ENCODE measurements around the gene NXPH4.

The NXPH4 gene

DNA sequence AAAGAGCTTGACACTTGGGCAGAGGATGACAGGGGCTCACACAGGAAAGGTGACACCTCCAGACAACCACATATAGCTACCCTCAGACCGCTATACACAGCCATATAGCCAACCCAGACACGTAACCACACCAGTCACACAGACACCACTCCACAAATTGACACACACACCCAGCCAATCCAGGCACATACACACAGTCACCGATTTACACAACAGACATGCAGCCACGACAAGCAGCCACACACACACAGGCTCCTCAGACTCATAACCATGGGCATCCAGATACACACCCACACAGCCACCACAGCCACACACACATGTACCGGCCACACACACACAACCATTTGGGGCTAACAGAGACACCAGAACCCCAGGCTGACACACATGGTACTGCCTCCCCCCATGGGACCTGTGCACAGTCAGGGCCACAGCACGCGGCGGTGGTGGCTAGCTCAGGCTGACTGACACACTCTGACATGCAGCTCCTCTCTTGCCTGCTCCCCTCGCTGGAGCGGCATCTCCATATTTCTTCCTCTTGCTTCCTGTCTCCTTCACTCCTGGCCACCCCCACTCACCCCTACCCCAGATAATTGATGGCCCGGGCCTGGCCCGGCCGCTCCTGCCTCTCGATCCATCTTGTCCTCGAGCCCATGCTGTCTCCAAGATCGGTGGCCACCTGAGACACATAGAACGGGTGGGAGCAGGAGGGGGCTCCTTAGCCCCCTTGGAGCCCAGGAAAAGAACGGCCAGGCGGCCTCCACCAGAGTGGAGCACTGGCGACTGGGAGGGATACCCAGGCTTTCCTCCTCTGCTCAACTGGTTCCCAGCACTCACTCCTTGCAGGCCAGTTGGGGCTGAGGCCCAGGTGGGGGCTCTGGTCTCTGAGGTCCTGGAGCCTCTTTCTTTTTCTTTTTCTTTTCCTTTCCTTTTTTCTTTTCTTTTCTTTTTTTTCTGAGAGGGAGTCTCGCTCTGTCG is 6.9 kb downstream of the NXPH4 start:
- Histone ChIP-seq H3K36me3 (ENCODE audit: insufficient read depth, low read length) (no peaks in the 10 kb centered on the region), H3K4me1 (ENCODE audit: insufficient read depth, low read length, poor library complexity, severe bottlenecking) (peaks cover 19% of the 10 kb centered on the region), H3K9me2 (replicated peaks; ENCODE audit: low read depth, low read length) (no peaks in the 10 kb centered on the region), H3K9me3 (ENCODE audit: insufficient read depth, low read depth, low read length) (no peaks in the 10 kb centered on the region), H3F3A (ENCODE audit: low read depth) (no peaks in the 10 kb centered on the region), H3K9ac (ENCODE audit: low read depth, low read length, poor library complexity, severe bottlenecking) (no peak overlapping the region), H3K27me3 (ENCODE audit: insufficient read depth, low read length, poor library complexity, severe bottlenecking) (no peaks in the 10 kb centered on the region), H3K4me2 (ENCODE audit: low read depth, low read length, poor library complexity, severe bottlenecking) (no peak overlapping the region), H3K79me2 (ENCODE audit: insufficient read depth, low read length) (no peaks in the 10 kb centered on the region), H4K20me1 (ENCODE audit: insufficient read depth, low read length, poor library complexity, severe bottlenecking) (no peaks in the 10 kb centered on the region), H3K4me3 (ENCODE audit: low read length, poor library complexity, severe bottlenecking) (no peak overlapping the region), H2AFZ (ENCODE audit: low read length) (no peak overlapping the region)
- TF ChIP-seq, protein P1, sequence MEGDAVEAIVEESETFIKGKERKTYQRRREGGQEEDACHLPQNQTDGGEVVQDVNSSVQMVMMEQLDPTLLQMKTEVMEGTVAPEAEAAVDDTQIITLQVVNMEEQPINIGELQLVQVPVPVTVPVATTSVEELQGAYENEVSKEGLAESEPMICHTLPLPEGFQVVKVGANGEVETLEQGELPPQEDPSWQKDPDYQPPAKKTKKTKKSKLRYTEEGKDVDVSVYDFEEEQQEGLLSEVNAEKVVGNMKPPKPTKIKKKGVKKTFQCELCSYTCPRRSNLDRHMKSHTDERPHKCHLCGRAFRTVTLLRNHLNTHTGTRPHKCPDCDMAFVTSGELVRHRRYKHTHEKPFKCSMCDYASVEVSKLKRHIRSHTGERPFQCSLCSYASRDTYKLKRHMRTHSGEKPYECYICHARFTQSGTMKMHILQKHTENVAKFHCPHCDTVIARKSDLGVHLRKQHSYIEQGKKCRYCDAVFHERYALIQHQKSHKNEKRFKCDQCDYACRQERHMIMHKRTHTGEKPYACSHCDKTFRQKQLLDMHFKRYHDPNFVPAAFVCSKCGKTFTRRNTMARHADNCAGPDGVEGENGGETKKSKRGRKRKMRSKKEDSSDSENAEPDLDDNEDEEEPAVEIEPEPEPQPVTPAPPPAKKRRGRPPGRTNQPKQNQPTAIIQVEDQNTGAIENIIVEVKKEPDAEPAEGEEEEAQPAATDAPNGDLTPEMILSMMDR (conservative IDR thresholded peaks at IDR 0.05; ENCODE audit: low read length), result no peak
- no peak for TF ChIP-seq EZH2phosphoT487 (IDR thresholded peaks at IDR 0.05; ENCODE audit: borderline replicate concordance)

DNA sequence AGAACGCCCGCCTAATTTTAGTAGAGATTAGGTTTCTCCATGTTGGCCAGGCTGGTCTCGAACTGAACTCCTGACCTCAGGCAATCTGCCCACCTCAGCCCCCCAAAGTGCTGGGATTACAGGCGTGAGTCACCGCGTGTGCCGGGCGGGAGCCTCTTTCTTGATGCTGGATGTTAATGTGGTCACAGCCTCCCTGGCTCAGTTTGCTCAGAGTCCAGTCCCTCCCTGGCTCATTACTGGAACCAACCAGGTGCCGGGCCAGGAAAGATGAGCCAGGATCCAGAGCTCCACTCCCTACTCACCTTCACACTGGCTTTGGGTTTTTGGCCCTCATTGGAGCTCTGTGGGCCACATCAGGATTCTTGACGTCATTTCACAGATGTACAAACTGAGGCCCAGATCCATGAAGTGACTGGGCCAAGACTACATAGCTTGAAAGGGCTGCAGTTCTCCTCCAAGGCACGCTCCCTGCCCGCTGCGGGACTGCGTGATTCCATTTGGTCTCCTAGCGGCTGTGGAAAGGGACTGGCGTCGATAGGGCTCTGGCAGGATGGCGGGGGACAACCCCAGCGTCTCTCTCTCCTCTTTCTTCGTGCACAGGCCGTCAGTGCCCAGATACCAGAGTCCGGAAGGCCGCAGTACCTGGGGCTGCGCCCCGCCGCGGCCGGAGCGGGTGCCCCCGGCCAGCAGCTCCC is 7.8 kb downstream of the NXPH4 start:
- Histone ChIP-seq H3K9me2 (replicated peaks; ENCODE audit: low read depth, low read length) (no peaks in the 10 kb centered on the region), H3K36me3 (ENCODE audit: insufficient read depth, low read length) (no peaks in the 10 kb centered on the region), H3K27me3 (ENCODE audit: insufficient read depth, low read length, poor library complexity, severe bottlenecking) (no peaks in the 10 kb centered on the region), H3K79me2 (ENCODE audit: insufficient read depth, low read length) (no peaks in the 10 kb centered on the region), H4K20me1 (ENCODE audit: insufficient read depth, low read length, poor library complexity, severe bottlenecking) (no peaks in the 10 kb centered on the region), H3F3A (ENCODE audit: low read depth) (no peaks in the 10 kb centered on the region), H3K4me3 (ENCODE audit: low read length, poor library complexity, severe bottlenecking) (no peak overlapping the region), H2AFZ (ENCODE audit: low read length) (no peak overlapping the region), H3K4me1 (ENCODE audit: insufficient read depth, low read length, poor library complexity, severe bottlenecking) (peaks cover 28% of the 10 kb centered on the region), H3K9me3 (ENCODE audit: insufficient read depth, low read depth, low read length) (no peaks in the 10 kb centered on the region), H3K4me2 (ENCODE audit: low read depth, low read length, poor library complexity, severe bottlenecking) (no peak overlapping the region), H3K9ac (ENCODE audit: low read depth, low read length, poor library complexity, severe bottlenecking) (no peak overlapping the region)
- TF ChIP-seq, protein P1 (conservative IDR thresholded peaks at IDR 0.05; ENCODE audit: low read length), result no peak
- no peak for TF ChIP-seq EZH2phosphoT487 (IDR thresholded peaks at IDR 0.05; ENCODE audit: borderline replicate concordance)

DNA sequence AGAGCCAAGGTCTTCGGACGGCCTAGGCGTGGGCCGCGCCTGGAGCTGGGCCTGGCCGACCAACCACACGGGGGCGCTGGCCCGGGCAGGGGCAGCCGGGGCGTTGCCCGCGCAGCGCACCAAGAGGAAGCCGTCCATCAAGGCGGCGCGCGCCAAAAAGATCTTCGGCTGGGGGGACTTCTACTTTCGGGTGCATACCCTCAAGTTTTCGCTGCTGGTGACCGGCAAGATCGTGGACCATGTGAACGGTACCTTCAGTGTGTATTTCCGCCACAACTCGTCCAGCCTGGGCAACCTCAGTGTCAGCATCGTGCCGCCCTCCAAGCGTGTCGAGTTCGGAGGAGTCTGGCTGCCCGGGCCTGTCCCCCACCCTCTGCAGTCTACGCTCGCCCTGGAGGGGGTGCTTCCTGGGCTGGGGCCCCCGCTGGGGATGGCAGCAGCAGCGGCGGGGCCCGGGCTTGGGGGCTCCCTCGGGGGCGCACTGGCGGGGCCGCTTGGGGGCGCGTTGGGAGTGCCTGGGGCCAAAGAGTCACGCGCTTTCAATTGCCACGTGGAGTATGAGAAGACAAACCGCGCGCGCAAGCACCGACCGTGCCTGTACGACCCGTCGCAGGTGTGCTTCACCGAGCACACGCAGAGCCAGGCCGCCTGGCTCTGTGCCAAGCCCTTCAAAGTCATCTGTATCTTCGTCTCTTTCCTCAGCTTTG is 8.5 kb downstream of the NXPH4 start:
- Histone ChIP-seq H3K9me2 (replicated peaks; ENCODE audit: low read depth, low read length) (no peaks in the 10 kb centered on the region), H2AFZ (ENCODE audit: low read length) (no peak overlapping the region), H3K36me3 (ENCODE audit: insufficient read depth, low read length) (no peaks in the 10 kb centered on the region), H3K27me3 (ENCODE audit: insufficient read depth, low read length, poor library complexity, severe bottlenecking) (no peaks in the 10 kb centered on the region), H3K9ac (ENCODE audit: low read depth, low read length, poor library complexity, severe bottlenecking) (no peak overlapping the region), H4K20me1 (ENCODE audit: insufficient read depth, low read length, poor library complexity, severe bottlenecking) (peaks cover under 1% of the 10 kb centered on the region), H3K9me3 (ENCODE audit: insufficient read depth, low read depth, low read length) (no peaks in the 10 kb centered on the region), H3K4me1 (ENCODE audit: insufficient read depth, low read length, poor library complexity, severe bottlenecking) (peaks cover 28% of the 10 kb centered on the region), H3K79me2 (ENCODE audit: insufficient read depth, low read length) (peaks cover 6% of the 10 kb centered on the region), H3F3A (ENCODE audit: low read depth) (no peaks in the 10 kb centered on the region), H3K4me2 (ENCODE audit: low read depth, low read length, poor library complexity, severe bottlenecking) (no peak overlapping the region), H3K4me3 (ENCODE audit: low read length, poor library complexity, severe bottlenecking) (no peak overlapping the region)
- TF ChIP-seq EZH2phosphoT487 (IDR thresholded peaks at IDR 0.05; ENCODE audit: borderline replicate concordance), result no peak
- TF ChIP-seq, protein P1 (conservative IDR thresholded peaks at IDR 0.05; ENCODE audit: low read length), result peak; percentile 18; the same call in 1 of the 2 replicates
